Left renal pelvis (tissue), 4 donors: ENCODE measurements around the gene SAA1. TPM values are rescaled to one million over a fixed set of nuclear protein-coding genes. Genes with fewer than 3 reads are reported as not detected.
"Not testable (repeated sequence)": the region's sequence is repeated elsewhere in the genome, so short reads cannot be mapped to it uniquely, and the experiment has no call there.

Source experiments
- DNase-seq, 4 donors: peaks; one replicate each; pipeline ENCODE4 v3.0.0-alpha.2; 2013; ENCODE audit warnings: low read depth in 4 of 4, low spot score in 3 of 4
- polyA plus RNA-seq, 4 donors: library from polyadenylated mRNA; unstranded; fragments of 120-200 nt; gene quantifications; one replicate each; pipeline ENCODE4 v1.2.1, GENCODE V29; 2013; ENCODE audit not compliant: insufficient read length in 4 of 4

SAA1 gene
- polyA plus RNA-seq, 4 donors, result 0.60 TPM; not detected in 3

GRCh38 chr11:18254781-18255361, 11.2 kb upstream of the SAA1 start:
- DNase-seq, result no peak

- no peak for DNase-seq
These were observed 6.8 kb upstream of the SAA1 start for GRCh38 chr11:18259259-18259658.

GRCh38 chr11:18261721-18262120, 4.3 kb upstream of the SAA1 start:
- DNase-seq, result no peak

DNA sequence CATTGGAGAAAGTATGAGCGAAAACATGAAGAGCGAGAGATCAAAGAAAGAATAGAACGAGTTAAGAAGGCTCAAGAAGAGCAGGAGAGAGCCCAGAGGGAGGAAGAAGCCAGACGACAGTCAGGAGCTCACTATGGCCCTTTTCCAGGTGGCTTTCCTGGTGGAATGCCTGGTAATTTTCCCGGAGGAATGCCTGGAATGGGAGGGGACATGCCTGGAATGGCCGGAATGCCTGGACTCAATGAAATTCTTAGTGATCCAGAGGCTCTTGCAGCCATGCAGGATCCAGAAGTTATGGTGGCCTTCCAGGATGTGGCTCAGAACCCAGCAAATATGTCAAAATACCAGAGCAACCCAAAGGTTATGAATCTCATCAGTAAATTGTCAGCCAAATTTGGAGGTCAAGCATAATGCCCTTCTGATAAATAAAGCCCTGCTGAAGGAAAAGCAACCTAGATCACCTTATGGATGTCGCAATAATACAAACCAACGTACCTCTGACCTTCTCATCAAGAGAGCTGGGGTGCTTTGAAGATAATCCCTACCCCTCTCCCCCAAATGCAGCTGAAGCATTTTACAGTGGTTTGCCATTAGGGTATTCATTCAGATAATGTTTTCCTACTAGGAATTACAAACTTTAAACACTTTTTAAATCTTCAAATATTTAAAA, 3.2 kb upstream of the SAA1 start:
- DNase-seq, result not testable (repeated sequence)

- no peak for DNase-seq
These were observed 2.0 kb upstream of the SAA1 start for GRCh38 chr11:18264035-18264434.

DNA sequence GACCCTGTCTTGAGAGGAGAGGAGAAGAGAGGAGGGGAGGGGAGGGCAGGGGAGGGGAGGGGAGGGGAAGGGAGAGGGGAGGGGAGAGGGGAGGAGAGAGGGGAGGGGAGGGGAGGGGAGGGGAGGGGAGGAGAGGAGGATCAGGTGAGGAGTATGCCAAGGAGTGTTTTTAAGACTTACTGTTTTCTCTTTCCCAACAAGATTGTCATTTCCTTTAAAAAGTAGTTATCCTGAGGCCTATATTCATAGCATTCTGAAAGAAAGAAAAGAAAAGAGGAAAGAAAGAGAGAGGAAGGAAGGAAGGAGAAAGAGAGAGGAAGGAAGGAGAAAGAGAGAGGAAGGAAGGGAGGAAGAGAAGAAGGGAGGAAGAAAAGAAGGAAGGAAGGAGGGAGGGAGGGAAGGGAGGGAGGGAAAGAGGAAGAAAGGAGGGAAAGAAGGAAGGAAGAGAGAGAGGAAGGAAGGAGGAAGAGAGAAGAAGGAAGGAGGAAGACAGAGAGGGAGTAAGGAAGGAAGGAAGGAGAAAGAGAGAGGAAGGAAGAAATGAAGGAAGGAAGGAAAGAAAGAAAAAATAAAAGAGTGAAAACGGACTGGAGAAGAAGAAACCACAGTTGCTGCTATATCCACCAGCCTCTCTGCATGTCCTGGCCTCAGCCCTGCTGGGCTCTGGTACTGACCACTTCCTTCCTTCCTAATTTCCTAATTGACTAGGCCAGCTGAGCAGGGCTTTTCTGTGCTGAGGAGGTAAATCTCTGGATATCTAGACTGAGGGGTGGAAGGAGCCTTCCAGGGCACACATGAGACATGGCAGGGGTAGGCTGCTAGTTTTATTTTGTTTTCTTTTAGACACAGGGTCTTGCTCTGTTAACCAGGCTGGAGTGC, 1.1 kb upstream of the SAA1 start:
- DNase-seq, result no peak

DNA sequence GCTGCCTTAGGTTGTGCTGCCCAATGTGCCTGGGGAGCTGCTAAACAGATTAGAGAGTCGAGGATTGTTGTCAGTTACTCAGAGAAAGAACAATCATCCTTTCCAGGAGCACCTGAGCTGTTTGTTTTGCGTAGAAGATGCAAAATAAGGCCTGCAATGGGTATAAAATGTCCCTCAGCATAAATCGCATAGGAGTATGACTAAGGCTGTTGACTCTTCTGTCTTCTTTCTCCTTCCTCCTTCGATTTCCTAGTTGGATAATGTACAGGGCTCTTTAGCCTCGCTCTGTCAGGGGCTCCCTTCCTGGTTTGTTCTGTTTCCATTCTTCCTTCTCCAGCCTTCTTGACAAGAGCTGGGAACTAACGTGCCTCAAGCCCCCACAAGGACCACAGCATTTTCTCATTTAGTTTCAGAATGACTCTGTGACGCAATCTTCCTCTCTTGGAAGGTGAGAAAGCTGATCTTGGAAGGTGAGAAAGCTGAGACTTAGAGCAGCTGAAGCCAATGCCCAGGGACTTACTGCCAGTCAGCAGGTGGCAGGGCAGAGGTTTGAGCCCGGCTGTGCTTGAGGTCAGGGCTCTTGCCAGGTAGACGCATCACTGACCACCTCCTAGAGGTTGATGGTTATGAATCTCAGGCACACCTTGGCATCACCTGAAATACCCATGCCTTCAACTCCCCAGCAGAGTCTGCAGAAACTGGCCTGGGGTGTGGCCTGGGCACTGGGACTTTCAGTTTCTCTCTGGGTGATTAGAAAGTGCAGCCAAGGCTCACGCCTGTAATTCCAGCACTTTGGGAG, 1.5 kb downstream of the SAA1 start:
- not testable (repeated sequence) for DNase-seq

DNA sequence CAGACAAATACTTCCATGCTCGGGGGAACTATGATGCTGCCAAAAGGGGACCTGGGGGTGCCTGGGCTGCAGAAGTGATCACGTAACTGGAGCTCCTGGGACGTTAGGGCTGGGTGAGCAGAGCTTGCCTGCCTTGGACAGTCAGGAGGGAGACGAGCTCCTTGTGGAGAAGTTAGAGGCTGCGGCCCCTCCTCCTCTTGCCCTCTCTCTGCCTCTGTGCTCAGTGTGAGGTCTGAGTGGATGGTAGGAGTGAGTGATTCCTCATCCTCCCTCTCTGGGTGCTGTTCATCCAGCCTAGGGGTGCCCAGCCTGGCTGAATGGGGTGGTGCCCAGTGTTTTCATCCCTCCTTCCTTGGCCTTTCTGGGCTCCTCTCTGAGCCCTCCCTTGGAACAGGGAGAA, 3.2 kb downstream of the SAA1 start:
- DNase-seq, result not testable (repeated sequence)

- no peak for DNase-seq
These were observed 4.0 kb downstream of the SAA1 start for GRCh38 chr11:18270102-18270501.

GRCh38 chr11:18271206-18271605, 5.1 kb downstream of the SAA1 start:
- no peak for DNase-seq

DNA sequence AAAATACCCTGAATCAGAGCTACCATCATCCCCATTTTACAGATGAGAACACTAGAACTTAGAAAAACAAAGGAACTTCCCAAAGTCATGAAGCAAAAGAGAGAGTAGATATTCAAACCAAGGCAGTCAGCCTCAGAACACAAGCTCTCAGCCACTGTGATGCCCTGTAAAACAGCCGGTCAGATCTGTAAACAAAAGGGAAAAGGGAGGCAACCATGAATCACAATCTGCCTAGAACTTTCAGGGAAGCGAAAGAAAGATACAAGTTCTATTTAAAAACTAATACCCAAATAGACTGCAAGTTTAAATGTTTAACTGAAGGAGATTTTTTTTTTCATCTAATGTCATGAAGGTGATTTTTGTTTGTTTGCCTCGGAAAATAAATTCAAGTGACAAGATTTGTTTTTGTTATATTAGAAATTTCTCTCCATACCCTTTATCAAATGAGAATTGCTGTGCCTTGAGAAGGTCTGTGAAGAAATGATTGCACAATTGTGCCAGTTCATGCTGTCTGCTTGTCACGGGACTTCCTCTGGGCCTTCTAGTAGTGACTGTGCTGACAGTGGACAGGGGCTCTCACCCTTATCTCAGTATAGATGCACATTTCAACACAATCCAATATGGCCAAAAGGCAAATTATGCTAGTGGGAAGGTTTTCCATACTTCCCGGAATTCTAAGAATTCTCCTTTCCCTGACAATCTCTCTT, 11.7 kb downstream of the SAA1 start:
- DNase-seq, result no peak

DNA sequence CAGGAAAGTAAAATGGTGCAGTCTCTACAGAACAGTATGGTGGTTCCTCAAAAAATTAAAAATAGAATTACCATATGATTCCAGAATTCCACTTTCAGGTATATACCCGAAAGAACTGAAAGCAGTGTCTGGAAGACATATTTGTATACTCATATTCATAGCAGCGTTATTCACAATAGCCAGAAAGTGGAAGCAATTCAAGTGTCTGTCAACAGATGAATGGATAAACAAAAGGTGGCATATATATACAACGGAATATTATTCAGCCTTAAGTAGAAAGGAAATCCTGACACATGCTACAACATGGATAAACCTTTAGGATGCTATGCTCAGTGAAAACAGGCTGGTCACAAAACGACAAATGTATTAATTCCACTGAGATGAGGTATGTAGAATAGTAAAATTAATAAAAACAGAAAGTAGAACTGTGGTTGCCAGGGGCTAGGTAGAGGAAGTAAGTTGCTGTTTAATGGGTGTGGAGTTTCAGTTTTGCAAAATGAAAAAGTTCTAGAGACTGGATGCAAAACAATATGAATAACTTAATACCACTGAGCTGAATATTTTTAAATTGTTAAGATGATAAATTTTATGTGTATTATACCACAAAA, 14.5 kb downstream of the SAA1 start:
- no peak for DNase-seq

DNA sequence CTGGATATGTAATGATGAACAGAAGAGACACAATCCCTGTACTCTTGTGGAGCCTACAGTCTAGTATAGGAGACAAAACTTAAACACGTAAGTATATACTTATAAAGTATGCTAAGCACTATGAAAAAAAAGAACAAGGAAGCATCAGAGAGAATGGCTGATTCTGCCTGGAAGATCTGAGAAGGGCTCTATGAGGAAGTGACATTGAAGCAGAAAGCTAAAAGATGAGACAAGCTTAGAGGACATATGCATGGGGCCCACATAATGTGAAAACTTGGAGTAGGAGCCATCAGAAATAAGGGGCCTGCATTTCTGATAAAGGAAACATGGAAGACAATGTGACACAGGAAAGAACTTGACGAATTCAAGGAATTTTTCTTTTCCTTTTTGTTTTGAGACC, 16.6 kb downstream of the SAA1 start:
- DNase-seq, result no peak

GRCh38 chr11:18285841-18286240, 19.8 kb downstream of the SAA1 start:
- DNase-seq, result no peak

DNA sequence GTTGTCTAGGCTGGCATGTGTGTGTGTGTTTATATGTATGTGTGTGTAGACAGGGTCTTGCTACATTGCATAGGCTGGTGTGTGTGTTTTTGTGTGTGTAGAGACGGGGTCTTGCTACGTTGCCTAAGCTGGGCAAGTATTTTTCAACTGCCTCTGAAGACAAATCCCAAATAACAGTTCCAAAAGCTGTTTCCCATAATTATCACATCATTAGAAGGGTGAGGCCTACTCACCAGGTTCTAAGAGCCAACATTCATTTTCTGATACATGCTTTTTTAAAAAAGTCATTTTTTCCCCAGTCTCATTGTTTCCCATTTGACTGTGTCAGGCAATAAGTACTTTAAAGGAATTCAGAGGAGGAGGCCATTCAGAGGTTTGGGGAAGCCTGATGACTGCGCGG, 22.8 kb downstream of the SAA1 start:
- DNase-seq, result no peak

DNA sequence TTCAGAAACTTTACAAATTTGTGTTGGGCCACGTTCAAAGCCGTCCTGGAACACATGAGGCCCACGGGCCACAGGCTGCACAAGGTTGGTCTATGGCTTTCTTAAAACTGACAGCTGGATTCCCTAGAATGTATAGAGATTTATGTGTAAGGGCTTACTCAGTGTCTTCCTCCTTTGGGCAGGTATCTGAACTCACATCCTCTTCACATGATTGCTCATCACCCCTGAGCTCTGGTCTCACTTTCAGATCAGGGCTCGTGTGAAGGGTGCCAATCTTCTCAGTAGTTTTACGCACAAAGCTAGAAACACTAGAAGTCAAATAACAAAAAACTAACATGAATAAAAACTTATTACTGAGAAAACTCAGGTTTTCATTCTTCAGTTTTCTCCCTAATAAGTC, 28.8 kb downstream of the SAA1 start:
- no peak for DNase-seq

- DNase-seq, result no peak
These were observed 29.3 kb downstream of the SAA1 start for GRCh38 chr11:18295316-18295715.

GRCh38 chr11:18299721-18300120, 33.7 kb downstream of the SAA1 start:
- no peak for DNase-seq

DNA sequence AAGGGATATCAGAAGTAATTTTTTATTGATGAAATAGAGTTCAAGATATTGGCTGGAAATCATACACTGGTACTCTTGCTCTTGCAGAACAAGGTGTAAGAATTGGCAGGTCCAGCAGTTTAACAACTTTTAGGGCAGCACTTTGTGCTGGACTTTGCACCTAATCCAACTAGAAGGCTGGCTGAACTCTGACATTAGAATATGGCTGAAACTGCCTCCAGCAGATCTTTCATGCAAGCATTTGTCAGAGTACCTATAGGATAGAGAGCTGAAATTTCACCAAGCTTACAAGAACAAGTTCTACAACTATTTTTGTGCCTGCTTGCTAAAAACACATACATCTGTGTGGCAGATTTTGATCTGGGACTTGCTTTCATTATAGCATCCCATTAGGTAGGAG, 38.7 kb downstream of the SAA1 start:
- DNase-seq, result no peak
